Effector memory CD4-positive, alpha-beta T cell (primary cell): ENCODE data around the gene XIRP1.

Experiments
- DNase-seq, 3 donors: peaks; one replicate each; pipeline ENCODE4 v3.0.0-alpha.2; 2020
- H3K27ac ChIP-seq: 2 replicates; pipeline ENCODE4 v1.7.0; 2013; ENCODE audit warnings: mild to moderate bottlenecking, low read length, moderate library complexity; ENCODE audit not compliant: insufficient read depth, poor library complexity, severe bottlenecking
- H3K27me3 ChIP-seq: replicated peaks from 2 replicates; pipeline ENCODE4 v1.7.0; 2013; ENCODE audit warnings: mild to moderate bottlenecking, low read length; ENCODE audit not compliant: insufficient read depth, control insufficient read depth, poor library complexity, severe bottlenecking
- H3K36me3 ChIP-seq: 2 replicates; pipeline ENCODE4 v1.7.0; 2013; ENCODE audit warnings: mild to moderate bottlenecking, low read length, moderate library complexity; ENCODE audit not compliant: control insufficient read depth, insufficient read depth
- H3K4me1 ChIP-seq: 2 replicates; pipeline ENCODE4 v1.7.0; 2013; ENCODE audit warnings: low read length, mild to moderate bottlenecking; ENCODE audit not compliant: control insufficient read depth, insufficient read depth, poor library complexity, severe bottlenecking
- H3K4me3 ChIP-seq: 2 replicates; pipeline ENCODE4 v1.7.0; 2013; ENCODE audit warnings: low read length, low read depth, mild to moderate bottlenecking; ENCODE audit not compliant: insufficient read depth, poor library complexity, severe bottlenecking
- H3K9me3 ChIP-seq: 2 replicates; pipeline ENCODE4 v1.7.0; 2013; ENCODE audit warnings: mild to moderate bottlenecking, low read length, moderate library complexity; ENCODE audit not compliant: control insufficient read depth

XIRP1 gene

DNA sequence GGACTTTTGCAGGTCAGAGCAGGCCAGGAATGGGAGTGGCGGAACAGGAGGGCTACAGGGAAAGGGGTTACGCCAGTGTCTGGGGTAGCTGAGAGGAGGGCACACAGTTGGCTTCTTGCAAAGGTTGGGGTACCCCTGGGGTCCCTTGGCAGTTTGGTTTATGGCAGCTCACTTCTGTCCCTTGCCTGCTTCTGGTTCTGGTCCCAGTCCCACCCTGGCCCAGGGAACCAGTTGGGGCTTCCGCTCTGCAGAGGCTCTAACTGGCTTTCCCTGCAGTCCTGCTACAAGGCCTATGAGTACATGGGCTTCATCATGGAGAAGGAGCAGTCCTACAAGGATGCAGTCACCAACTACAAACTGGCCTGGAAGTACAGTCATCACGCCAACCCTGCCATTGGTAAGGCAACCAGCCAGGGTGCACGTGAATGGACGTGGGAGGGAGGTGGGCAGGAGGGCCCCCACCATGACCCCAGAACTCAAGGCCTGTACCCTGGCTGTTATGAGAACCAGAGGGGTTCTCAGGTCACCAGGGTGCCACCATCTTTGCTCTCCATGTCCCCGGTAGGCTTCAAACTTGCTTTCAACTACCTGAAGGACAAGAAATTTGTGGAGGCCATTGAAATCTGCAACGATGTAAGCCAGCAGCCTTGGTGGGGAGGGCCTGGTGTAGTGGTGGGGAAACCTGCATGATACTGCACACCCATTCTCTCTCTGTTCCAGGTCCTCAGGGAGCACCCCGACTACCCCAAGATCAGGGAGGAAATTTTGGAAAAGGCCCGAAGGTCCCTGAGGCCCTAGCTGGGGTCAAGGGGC lies 54.2 kb downstream of the XIRP1 start:
- Histone ChIP-seq H3K27ac (no peak overlapping the region), H3K4me1 (no peaks in the 10 kb centered on the region), H3K9me3 (no peaks in the 10 kb centered on the region), H3K4me3 (no peak overlapping the region), H3K27me3 (no peaks in the 10 kb centered on the region), H3K36me3 (peaks cover 33% of the 10 kb centered on the region)
- DNase-seq = no peak

DNA sequence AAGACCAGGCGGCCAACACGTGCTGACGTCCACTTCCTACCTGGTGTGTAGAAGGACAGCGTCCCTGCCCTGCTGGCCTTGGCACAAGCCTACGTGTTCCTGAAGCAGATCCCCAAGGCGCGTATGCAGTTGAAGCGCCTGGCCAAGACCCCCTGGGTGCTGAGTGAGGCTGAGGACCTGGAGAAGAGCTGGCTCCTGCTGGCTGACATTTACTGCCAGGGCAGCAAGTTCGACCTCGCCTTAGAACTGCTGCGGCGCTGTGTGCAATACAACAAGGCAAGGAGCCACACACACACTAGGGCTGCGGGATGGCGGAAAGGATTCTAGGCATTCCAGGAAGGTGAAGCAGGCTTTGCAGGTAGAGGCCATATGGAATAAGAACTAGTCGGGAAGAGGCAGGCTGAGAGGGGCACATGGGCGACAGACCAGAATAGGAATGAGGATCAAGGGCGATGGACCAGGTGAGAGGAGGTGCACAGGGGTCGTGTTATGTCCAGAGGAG lies 54.9 kb downstream of the XIRP1 start:
- peaks cover 26% of the 10 kb centered on the region for H3K36me3 ChIP-seq
- no peak overlapping the region for H3K4me3 ChIP-seq
- no peaks in the 10 kb centered on the region for H3K9me3 ChIP-seq
- H3K4me1 ChIP-seq = no peaks in the 10 kb centered on the region
- H3K27ac ChIP-seq = no peak overlapping the region
- DNase-seq = no peak
- H3K27me3 ChIP-seq = no peaks in the 10 kb centered on the region

DNA sequence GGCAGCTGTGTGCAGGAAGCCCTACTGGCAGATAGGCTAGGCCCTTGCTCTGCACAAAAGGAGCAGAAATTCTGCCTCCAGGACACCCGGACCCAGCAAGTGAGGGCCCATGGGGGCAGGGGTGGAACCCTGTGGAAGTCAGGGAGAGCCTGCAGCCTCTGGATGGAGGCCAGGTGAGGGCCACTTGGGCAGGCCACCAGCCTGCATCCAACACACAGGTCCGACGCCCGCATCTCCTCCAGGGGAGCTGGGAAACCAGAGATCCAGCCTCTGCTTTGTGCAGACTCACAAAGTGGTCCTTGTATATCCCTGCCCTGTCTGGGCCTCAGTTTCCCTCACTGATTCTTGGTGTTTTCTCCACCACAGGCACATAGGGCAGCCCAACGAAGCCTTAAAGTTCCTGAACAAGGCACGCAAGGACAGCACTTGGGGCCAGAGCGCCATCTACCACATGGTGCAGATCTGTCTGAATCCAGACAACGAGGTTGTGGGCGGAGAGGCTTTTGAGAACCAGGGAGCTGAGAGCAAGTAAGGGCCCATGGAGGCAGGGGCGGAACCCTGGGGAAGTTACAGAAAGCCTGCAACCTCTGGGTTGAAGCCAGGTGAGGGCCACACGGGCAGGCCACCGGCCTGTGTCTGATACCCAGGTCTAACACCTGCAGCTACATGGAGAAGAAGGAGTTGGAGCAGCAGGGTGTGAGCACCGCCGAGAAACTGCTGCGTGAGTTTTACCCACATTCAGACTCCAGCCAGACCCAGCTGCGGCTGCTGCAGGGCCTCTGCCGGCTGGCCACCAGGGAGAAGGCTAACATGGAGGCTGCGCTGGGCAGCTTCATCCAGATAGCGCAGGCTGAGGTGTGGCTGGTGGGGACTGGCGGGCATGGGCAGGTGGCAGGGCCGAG lies 55.6 kb downstream of the XIRP1 start:
- peaks cover 19% of the 10 kb centered on the region for H3K36me3 ChIP-seq
- no peak for DNase-seq
- no peak overlapping the region for H3K27ac ChIP-seq
- no peaks in the 10 kb centered on the region for H3K4me1 ChIP-seq
- H3K4me3 ChIP-seq = no peak overlapping the region
- H3K27me3 ChIP-seq = no peaks in the 10 kb centered on the region
- no peaks in the 10 kb centered on the region for H3K9me3 ChIP-seq

DNA sequence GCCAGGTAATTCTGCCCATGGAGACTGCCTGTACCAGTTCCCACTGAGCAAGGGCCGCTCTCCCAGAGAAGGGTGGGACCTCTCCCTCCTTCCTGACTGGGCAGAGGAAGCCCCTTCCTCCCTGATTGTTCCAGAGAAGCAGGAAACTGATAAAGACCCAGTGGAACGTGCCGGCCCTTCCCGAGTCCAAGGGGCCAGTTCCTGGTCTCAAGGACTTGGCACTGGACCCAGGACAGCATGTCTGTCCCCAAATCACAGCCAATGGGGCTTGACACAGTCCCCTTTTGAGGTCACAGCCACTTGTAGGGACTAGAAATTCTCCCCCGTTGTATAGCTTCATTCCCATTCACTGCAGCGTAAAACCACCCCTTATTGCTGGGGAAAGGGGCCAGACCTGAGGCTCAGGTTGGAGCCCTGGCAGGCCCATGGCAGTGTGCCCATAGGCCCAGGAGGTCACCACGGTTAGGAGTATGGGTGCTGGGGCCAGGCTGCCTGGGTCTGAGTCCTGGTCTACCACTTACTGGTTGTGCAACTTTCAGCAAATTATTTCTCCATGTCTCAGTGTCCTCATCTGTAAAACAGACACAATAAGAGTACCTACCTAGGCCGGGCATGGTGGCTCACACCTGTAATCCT lies 57.1 kb downstream of the XIRP1 start:
- Histone ChIP-seq H3K36me3 (peaks cover 5% of the 10 kb centered on the region), H3K27ac (no peak overlapping the region), H3K27me3 (no peaks in the 10 kb centered on the region), H3K4me1 (no peaks in the 10 kb centered on the region), H3K4me3 (no peak overlapping the region), H3K9me3 (no peaks in the 10 kb centered on the region)
- no peak for DNase-seq

DNA sequence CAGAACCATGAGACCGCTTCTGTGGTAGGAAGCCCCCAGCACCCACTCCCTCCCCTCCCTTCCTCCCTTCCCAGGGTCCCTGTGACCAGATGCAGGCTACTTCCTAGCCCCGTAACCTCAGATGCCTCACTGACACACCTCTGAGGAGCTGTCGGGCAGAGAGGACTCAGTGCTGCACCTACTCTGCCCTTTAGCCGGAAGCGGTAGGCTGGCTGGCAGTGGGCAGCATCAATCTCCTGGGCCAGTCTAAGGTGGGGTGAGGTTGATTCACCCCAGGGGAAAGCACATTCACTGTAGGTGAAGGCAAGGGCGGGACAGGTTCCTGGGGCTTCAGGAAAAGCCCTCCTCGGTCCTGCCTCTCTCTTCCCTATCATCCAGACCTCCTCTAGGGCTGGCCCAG lies 58.1 kb downstream of the XIRP1 start:
- H3K4me1 ChIP-seq = no peaks in the 10 kb centered on the region
- H3K9me3 ChIP-seq = no peaks in the 10 kb centered on the region
- DNase-seq = no peak
- no peaks in the 10 kb centered on the region for H3K36me3 ChIP-seq
- no peak overlapping the region for H3K27ac ChIP-seq
- H3K4me3 ChIP-seq = no peak overlapping the region
- H3K27me3 ChIP-seq = no peaks in the 10 kb centered on the region

DNA sequence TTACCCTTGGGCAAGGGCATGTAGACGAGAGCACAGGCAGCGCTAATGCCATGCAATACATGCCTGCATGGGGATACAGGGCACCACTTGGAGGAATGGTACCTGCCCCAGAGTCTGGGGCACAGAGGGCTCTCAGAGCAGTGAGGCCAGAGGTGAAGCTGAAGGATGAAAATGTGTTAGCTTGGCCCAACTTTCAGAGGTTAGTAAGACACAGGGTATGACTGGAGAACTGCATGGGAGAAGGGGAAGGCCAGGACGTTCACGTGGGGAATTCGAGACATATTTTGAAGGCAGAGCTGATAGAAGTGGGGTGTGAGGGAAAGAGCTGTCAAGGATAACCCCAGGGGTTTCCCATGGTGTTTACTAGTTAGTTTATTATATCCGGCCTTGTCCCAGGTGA lies 58.6 kb downstream of the XIRP1 start:
- no peak overlapping the region for H3K27ac ChIP-seq
- no peaks in the 10 kb centered on the region for H3K9me3 ChIP-seq
- no peak overlapping the region for H3K4me3 ChIP-seq
- H3K4me1 ChIP-seq = no peaks in the 10 kb centered on the region
- H3K27me3 ChIP-seq = no peaks in the 10 kb centered on the region
- DNase-seq = no peak
- no peaks in the 10 kb centered on the region for H3K36me3 ChIP-seq
